Caco-2 (cell line): ENCODE data around the gene RBM33. TPM values are rescaled to one million over a fixed set of nuclear protein-coding genes. Genes with fewer than 3 reads are reported as not detected.

Experiments used
- BruUV-seq: library from RNA; stranded (reverse); fragments of 400-500 nt; replicated peaks from 2 replicates; lab custom pipeline; 2021; lab: Mats Ljungman, UMichigan
- CTCF ChIA-PET: fragments of 300-600 bp; sonication (Branson Sonifier 250); formaldehyde crosslinking; loops from one replicate; lab custom pipeline; 2022; ENCODE audit warnings: antibody characterized with exemption; lab: Charles Lee
- POLR2A ChIA-PET: fragments of 300-600 bp; sonication (Branson Sonifier 250); formaldehyde crosslinking; loops from one replicate; lab custom pipeline; 2022; ENCODE audit warnings: antibody characterized with exemption; lab: Charles Lee
- DNase-seq, 2 experiments: peaks; one replicate each; pipeline versions ENCODE4 v3.0.0 to v3.0.0-alpha.2; 2020 to 2022
- H3K27me3 ChIP-seq: replicated peaks from 2 replicates; pipeline ENCODE4 v1.6.0; 2011; ENCODE audit warnings: low read length; ENCODE audit not compliant: control insufficient read depth, insufficient read depth
- H3K36me3 ChIP-seq: 2 replicates; pipeline ENCODE4 v1.5.1; 2011; ENCODE audit warnings: low read length; ENCODE audit not compliant: control insufficient read depth, insufficient read depth
- H3K4me1 ChIP-seq: fragments of 250-450 bp; sonication (Bioruptor Pico); 2 replicates; pipeline ENCODE4 v1.5.1; 2020; ENCODE audit warnings: mild to moderate bottlenecking
- H3K4me3 ChIP-seq: 2 replicates; pipeline ENCODE4 v1.5.1; 2011; ENCODE audit warnings: low read depth, mild to moderate bottlenecking, control low read depth, low read length
- H3K9me3 ChIP-seq: fragments of 250-450 bp; sonication (Bioruptor Pico); 2 replicates; pipeline ENCODE4 v1.5.1; 2020; ENCODE audit warnings: mild to moderate bottlenecking, moderate library complexity
- H3K27ac Mint-ChIP-seq: one replicate; pipeline ENCODE4 v1.8.0; 2022; ENCODE audit warnings: mixed read lengths; ENCODE audit not compliant: unreplicated experiment
- H3K27me3 Mint-ChIP-seq: one replicate; pipeline ENCODE4 v1.8.0; 2022; ENCODE audit warnings: mixed read lengths; ENCODE audit not compliant: insufficient read depth, unreplicated experiment
- H3K36me3 Mint-ChIP-seq: one replicate; pipeline ENCODE4 v1.8.0; 2022; ENCODE audit warnings: mild to moderate bottlenecking, mixed read lengths; ENCODE audit not compliant: insufficient read depth, unreplicated experiment
- H3K4me1 Mint-ChIP-seq: one replicate; pipeline ENCODE4 v1.8.0; 2022; ENCODE audit warnings: low read depth, mixed read lengths; ENCODE audit not compliant: unreplicated experiment
- H3K4me3 Mint-ChIP-seq: one replicate; pipeline ENCODE4 v1.8.0; 2022; ENCODE audit warnings: mild to moderate bottlenecking, moderate library complexity, mixed read lengths; ENCODE audit not compliant: unreplicated experiment
- H3K9me3 Mint-ChIP-seq: one replicate; pipeline ENCODE4 v1.8.0; 2022; ENCODE audit warnings: mixed read lengths; ENCODE audit not compliant: unreplicated experiment
- CTCF ChIP-seq, 2 experiments: fragments of 200-600 bp in 1 of 2; IDR thresholded peaks; 1 replicate in 1 of 2; 2 replicates in 1 of 2; pipeline versions ENCODE4 v1.5.1 to v1.8.0; 2011 to 2022; ENCODE audit warnings: antibody characterized with exemption in 1 of 2, control low read depth in 1 of 2, inconsistent platforms in 1 of 2, low read depth in 1 of 2, low read length in 1 of 2, mild to moderate bottlenecking in 1 of 2, moderate library complexity in 1 of 2; ENCODE audit not compliant: insufficient read depth in 1 of 2, severe bottlenecking in 1 of 2, unreplicated experiment in 1 of 2
- intact Hi-C: fragments of 100-400 bp; cut with micrococcal nuclease; formaldehyde crosslinking; loops from one replicate; pipeline ENCODE4 v1.10.0; 2022; ENCODE audit not compliant: unreplicated experiment
- total RNA-seq: library from RNA; stranded (reverse); gene quantifications from 2 replicates; pipeline ENCODE4 v1.2.3, GENCODE V29; 2022

Gene RBM33
- total RNA-seq, 1 experiment from 2014 or later, result 82.8 TPM

- no peaks in the 10 kb centered on the region for H3K27me3 ChIP-seq
- no TSS peak for BruUV-seq
- Mint-ChIP-seq H3K36me3 (peaks cover 27% of the 10 kb centered on the region), H3K27ac (no peak overlapping the region), H3K9me3 (no peaks in the 10 kb centered on the region), H3K27me3 (no peaks in the 10 kb centered on the region), H3K4me1 (no peaks in the 10 kb centered on the region), H3K4me3 (no peak overlapping the region)
- no peak for DNase-seq
- H3K4me1 ChIP-seq, result no peaks in the 10 kb centered on the region
- intact Hi-C loops, result no loop called here
- no peaks in the 10 kb centered on the region; the same call in 1 of the 2 replicates for H3K36me3 ChIP-seq
- H3K4me3 ChIP-seq, result no peak overlapping the region
- no peak for TF ChIP-seq CTCF (IDR thresholded peaks at IDR 0.05; ENCODE audit: insufficient read depth in 1 of 2, low read depth in 1 of 2, low read length in 1 of 2, severe bottlenecking in 1 of 2, unreplicated experiment in 1 of 2)
- CTCF ChIA-PET, result no interaction called here
- no peaks in the 10 kb centered on the region for H3K9me3 ChIP-seq
- POLR2A ChIA-PET, result no interaction called here
These were observed 108.4 kb downstream of the RBM33 start for GRCh38 chr7:155752756-155753445.

- Histone ChIP-seq H3K36me3 (no peaks in the 10 kb centered on the region; the same call in 1 of the 2 replicates), H3K9me3 (no peaks in the 10 kb centered on the region), H3K4me3 (no peak overlapping the region), H3K27me3 (no peaks in the 10 kb centered on the region), H3K4me1 (no peaks in the 10 kb centered on the region)
- Mint-ChIP-seq H3K4me3 (no peak overlapping the region), H3K9me3 (no peaks in the 10 kb centered on the region), H3K36me3 (peaks cover 30% of the 10 kb centered on the region), H3K27me3 (no peaks in the 10 kb centered on the region), H3K27ac (no peak overlapping the region), H3K4me1 (no peaks in the 10 kb centered on the region)
- BruUV-seq, result no TSS peak
- no peak for TF ChIP-seq CTCF (IDR thresholded peaks at IDR 0.05; ENCODE audit: insufficient read depth in 1 of 2, low read depth in 1 of 2, low read length in 1 of 2, severe bottlenecking in 1 of 2, unreplicated experiment in 1 of 2)
- ChIA-PET CTCF (no interaction called here), POLR2A (no interaction called here)
- DNase-seq, result no peak
- intact Hi-C loops, result no loop called here
These were observed 109.0 kb downstream of the RBM33 start for GRCh38 chr7:155753446-155753965.

GRCh38 chr7:155754165-155754564 is 109.7 kb downstream of the RBM33 start:
- Mint-ChIP-seq H3K36me3 (peaks cover 34% of the 10 kb centered on the region), H3K4me1 (no peaks in the 10 kb centered on the region), H3K4me3 (no peak overlapping the region), H3K9me3 (no peaks in the 10 kb centered on the region), H3K27ac (no peak overlapping the region), H3K27me3 (no peaks in the 10 kb centered on the region)
- intact Hi-C loops, result no loop called here
- no peak for TF ChIP-seq CTCF (IDR thresholded peaks at IDR 0.05; ENCODE audit: insufficient read depth in 1 of 2, low read depth in 1 of 2, low read length in 1 of 2, severe bottlenecking in 1 of 2, unreplicated experiment in 1 of 2)
- H3K4me3 ChIP-seq, result no peak overlapping the region
- H3K27me3 ChIP-seq, result no peaks in the 10 kb centered on the region
- ChIA-PET POLR2A (no interaction called here), CTCF (no interaction called here)
- H3K9me3 ChIP-seq, result no peaks in the 10 kb centered on the region
- no peaks in the 10 kb centered on the region for H3K4me1 ChIP-seq
- no TSS peak for BruUV-seq
- H3K36me3 ChIP-seq, result no peaks in the 10 kb centered on the region; the same call in 1 of the 2 replicates
- DNase-seq, result no peak
